Smooth muscle cell (in vitro differentiated cells): ENCODE measurements around the gene TMEM231. TPM values are rescaled to one million over a fixed set of nuclear protein-coding genes. Genes with fewer than 3 reads are reported as not detected.
"Not testable (repeated sequence)": the region's sequence is repeated elsewhere in the genome, so short reads cannot be mapped to it uniquely, and the experiment has no call there.

Experiments
- DNase-seq: peaks from one replicate; lab custom pipeline; 2025; ENCODE audit not compliant: unreplicated experiment; lab: John Stamatoyannopoulos, UW
- H2AFZ ChIP-seq: fragments of 200-600 bp; sonication (generic); 2 replicates; pipeline ENCODE4 v1.6.0; 2016; ENCODE audit warnings: antibody characterized with exemption, low read depth, mild to moderate bottlenecking
- H3F3A ChIP-seq: fragments of 200-600 bp; sonication (generic); 2 replicates; pipeline ENCODE4 v1.6.0; 2017; ENCODE audit warnings: antibody characterized with exemption, low read depth
- H3K27ac ChIP-seq: fragments of 200-600 bp; sonication (generic); 2 replicates; pipeline ENCODE4 v1.5.1; 2016; ENCODE audit warnings: low read depth, mild to moderate bottlenecking
- H3K27me3 ChIP-seq: fragments of 200-600 bp; sonication (generic); 2 replicates; pipeline ENCODE4 v1.6.1; 2016; ENCODE audit warnings: low read depth, mild to moderate bottlenecking
- H3K36me3 ChIP-seq: fragments of 200-600 bp; sonication (generic); 2 replicates; pipeline ENCODE4 v1.5.1; 2016; ENCODE audit warnings: low read depth
- H3K4me1 ChIP-seq: fragments of 200-600 bp; sonication (generic); 2 replicates; pipeline ENCODE4 v1.5.1; 2016; ENCODE audit warnings: low read depth
- H3K4me2 ChIP-seq: fragments of 200-600 bp; sonication (generic); 2 replicates; pipeline ENCODE4 v1.6.0; 2016; ENCODE audit warnings: mild to moderate bottlenecking
- H3K4me3 ChIP-seq: fragments of 200-600 bp; sonication (generic); 2 replicates; pipeline ENCODE4 v1.5.1; 2016; ENCODE audit warnings: mild to moderate bottlenecking
- H3K79me2 ChIP-seq: fragments of 200-600 bp; sonication (generic); 2 replicates; pipeline ENCODE4 v1.6.0; 2016; ENCODE audit warnings: low read depth, mild to moderate bottlenecking
- H3K9ac ChIP-seq: fragments of 200-600 bp; sonication (generic); 2 replicates; pipeline ENCODE4 v1.6.0; 2016; ENCODE audit warnings: low read depth
- H3K9me3 ChIP-seq: fragments of 200-600 bp; sonication (generic); replicated peaks from 2 replicates; pipeline ENCODE4 v1.5.1; 2016; ENCODE audit warnings: low read depth
- H4K20me1 ChIP-seq: fragments of 200-600 bp; sonication (generic); 2 replicates; pipeline ENCODE4 v1.6.0; 2016; ENCODE audit warnings: low read depth
- WGBS: methylation state at CpG from one replicate; pipeline ENCODE4 v1.1.7; 2016; ENCODE audit warnings: low lambda C conversion rate; 5-methylcytosine and 5-hydroxymethylcytosine counted together
- polyA plus RNA-seq: library from polyadenylated mRNA; unstranded; fragments of >200 nt; fragmentation: Nextera tagmentation; extraction: Ambion mirVana; gene quantifications from 2 replicates; pipeline ENCODE4 v1.2.1, GENCODE V29; 2016
- total RNA-seq: library from RNA; depleted of rRNA; stranded (reverse); fragments of >200 nt; gene quantifications from 2 replicates; pipeline ENCODE4 v1.2.3, GENCODE V29; 2014
- TF ChIP-seq, protein P1 (sequence below): fragments of 200-600 bp; sonication (generic); IDR thresholded peaks from 2 replicates; pipeline ENCODE4 v1.5.1; 2017; ENCODE audit warnings: borderline replicate concordance, mild to moderate bottlenecking, antibody characterized with exemption; ENCODE audit not compliant: insufficient read depth, poor library complexity, severe bottlenecking

The TMEM231 gene
- total and polyA plus RNA-seq, 2 experiments from 2014 or later, result 11.8 to 17.0 TPM

DNA sequence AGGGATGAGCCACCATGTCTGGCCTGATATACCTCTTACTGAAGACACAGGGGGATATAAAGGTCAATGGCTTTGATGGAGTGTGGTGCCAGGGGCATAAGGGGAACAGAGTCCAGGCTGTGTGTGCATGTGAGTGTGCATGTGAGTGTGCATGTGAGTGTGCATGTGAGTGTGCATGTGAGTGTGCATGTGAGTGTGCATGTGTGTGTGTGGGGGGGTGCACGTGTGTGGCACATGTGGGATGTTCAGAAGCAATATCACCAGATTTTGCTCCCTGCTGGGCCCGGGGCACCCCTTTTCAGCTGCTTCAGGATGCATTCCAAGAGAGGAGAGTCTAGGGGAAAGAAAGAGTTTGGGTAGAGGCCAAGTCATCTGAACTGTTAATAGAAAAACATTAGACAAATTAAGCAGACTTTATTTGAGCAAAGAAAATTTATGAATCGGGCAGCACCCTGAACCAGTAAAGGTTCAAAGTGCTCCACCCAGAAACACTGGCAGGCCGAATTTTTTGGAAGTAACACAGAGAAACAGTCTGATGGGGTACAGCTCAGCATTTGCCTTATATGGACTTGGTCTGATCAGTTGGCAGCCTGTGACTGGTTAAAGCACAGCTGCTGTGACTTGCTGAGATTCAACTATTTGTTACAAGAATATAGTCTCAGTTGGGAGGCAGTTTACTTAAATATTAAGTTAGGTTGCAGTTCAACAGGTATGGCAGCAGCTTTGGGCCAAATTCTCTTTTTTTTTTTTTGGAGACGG, 29.8 kb downstream of the TMEM231 start:
- no peak for DNase-seq
- H3K9me3 ChIP-seq, result no peaks in the 10 kb centered on the region
- no peaks in the 10 kb centered on the region for H3F3A ChIP-seq

DNA sequence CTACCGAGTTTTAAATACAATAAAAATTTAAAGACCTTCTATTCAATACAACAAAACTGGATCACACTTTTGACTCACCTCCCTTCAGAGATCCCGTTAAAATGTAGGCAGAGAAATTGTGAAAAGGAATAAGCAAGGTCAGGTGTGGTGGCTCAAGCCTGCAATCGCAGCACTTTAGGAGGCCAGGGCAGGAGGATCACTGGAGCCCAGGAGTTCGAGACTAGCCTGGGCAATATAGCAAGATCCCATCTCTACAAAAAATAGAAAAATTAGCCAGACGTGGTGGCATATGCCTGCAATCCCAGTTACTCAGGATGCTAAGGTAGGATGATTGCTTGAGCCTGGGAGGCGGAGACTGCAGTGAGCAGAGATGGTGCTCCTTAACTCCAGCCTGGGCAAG, 36.9 kb downstream of the TMEM231 start:
- Histone ChIP-seq H2AFZ (no peak overlapping the region), H3K9ac (no peak overlapping the region), H4K20me1 (no peaks in the 10 kb centered on the region), H3K79me2 (no peaks in the 10 kb centered on the region), H3F3A (no peaks in the 10 kb centered on the region), H3K27ac (no peak overlapping the region), H3K36me3 (no peaks in the 10 kb centered on the region), H3K9me3 (no peaks in the 10 kb centered on the region), H3K27me3 (no peaks in the 10 kb centered on the region), H3K4me3 (no peak overlapping the region), H3K4me2 (no peak overlapping the region), H3K4me1 (no peaks in the 10 kb centered on the region)
- TF ChIP-seq, protein P1, sequence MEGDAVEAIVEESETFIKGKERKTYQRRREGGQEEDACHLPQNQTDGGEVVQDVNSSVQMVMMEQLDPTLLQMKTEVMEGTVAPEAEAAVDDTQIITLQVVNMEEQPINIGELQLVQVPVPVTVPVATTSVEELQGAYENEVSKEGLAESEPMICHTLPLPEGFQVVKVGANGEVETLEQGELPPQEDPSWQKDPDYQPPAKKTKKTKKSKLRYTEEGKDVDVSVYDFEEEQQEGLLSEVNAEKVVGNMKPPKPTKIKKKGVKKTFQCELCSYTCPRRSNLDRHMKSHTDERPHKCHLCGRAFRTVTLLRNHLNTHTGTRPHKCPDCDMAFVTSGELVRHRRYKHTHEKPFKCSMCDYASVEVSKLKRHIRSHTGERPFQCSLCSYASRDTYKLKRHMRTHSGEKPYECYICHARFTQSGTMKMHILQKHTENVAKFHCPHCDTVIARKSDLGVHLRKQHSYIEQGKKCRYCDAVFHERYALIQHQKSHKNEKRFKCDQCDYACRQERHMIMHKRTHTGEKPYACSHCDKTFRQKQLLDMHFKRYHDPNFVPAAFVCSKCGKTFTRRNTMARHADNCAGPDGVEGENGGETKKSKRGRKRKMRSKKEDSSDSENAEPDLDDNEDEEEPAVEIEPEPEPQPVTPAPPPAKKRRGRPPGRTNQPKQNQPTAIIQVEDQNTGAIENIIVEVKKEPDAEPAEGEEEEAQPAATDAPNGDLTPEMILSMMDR, result no peak
- no peak for DNase-seq
- 93% methylated on average over 6 of the region's 6 CpGs for WGBS

More for the DNA sequence above, 29.8 kb downstream of the TMEM231 start:
- H3K27me3 ChIP-seq, result no peaks in the 10 kb centered on the region
- no peaks in the 10 kb centered on the region for H3K36me3 ChIP-seq
- H2AFZ ChIP-seq, result no peak overlapping the region
- H3K4me2 ChIP-seq, result no peak overlapping the region
- no peaks in the 10 kb centered on the region for H3K4me1 ChIP-seq
- no peak overlapping the region for H3K4me3 ChIP-seq
- no peaks in the 10 kb centered on the region for H3K79me2 ChIP-seq
- H3K9ac ChIP-seq, result no peak overlapping the region
- no peaks in the 10 kb centered on the region for H4K20me1 ChIP-seq
- TF ChIP-seq, protein P1, result no peak
- WGBS, result 92% methylated on average over 5 of the region's 5 CpGs
- H3K27ac ChIP-seq, result no peak overlapping the region

DNA sequence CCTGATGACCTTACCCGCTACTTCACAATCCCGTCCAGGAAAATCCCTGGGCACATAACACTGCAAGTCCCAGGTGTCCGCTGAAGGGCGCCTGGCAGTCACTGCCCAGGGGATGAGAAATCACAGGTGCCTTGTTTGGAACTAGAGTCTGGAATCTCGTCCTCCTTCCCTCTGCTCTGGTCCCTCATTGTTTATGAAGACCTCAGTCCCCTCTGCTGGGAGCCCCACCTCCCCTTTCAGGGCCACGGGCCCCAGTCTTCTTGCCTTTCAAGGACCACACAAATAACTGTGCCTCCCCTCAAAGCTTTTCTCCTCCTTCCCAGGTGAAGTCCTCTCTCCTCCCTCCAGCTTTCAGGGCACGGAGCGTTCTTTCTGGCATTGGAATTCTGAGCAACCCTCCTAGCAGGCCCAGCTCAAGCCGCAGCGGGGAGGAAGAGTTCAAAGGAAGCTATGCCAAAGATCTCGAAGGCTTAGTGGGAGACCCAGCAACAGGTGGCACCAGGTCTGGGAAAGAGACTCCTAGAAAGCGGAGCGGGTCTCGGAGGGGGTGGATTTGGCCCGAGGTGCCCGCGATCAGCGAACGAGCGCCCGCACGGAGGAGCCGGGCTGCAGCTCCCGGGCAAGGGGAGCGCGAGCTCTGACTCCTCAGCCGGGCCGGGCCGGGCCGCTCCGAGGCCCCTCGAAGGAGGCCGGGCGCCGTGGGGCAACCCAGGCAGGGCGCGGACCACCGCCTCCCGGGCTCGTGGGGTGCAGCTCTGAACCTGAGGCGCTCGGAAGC, 39.7 kb downstream of the TMEM231 start:
- Histone ChIP-seq H2AFZ (peak overlapping the region; percentile 91), H3K4me3 (peak overlapping the region; percentile 85), H3K27ac (peak overlapping the region; percentile 55), H3K9ac (peak overlapping the region; percentile 89), H3K4me2 (peak overlapping the region; percentile 97)
- H3K9me3 ChIP-seq, H4K20me1 ChIP-seq, H3F3A ChIP-seq, H3K36me3 ChIP-seq, H3K4me1 ChIP-seq, H3K27me3 ChIP-seq, DNase-seq, H3K79me2 ChIP-seq: not testable (repeated sequence)
- 11% methylated on average over 35 of the region's 42 CpGs for whole genome bisulfite sequencing

DNA sequence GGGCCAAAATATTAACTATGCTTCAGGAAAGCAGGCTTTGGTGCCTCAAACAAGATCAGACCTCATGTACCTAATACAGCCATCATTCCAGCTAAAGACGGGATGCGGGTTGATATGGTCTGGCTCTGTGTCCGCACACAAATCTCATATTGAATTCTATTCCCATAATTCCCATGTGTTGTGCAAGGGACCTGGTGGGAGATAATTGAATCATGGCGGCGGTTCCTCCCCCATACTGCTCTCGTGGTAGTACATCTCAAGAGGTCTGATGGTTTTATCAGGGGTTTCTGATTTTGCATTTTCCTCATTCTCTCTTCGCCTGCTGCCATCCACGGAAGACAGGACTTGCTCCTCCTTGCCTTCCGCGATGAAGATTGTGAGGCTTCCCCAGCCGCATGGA, 41.8 kb downstream of the TMEM231 start:
- H3K27me3 ChIP-seq, result no peaks in the 10 kb centered on the region
- H3K4me1 ChIP-seq, result no peaks in the 10 kb centered on the region
- no peaks in the 10 kb centered on the region for H3K79me2 ChIP-seq
- TF ChIP-seq, protein P1, result no peak
- H3K27ac ChIP-seq, result no peak overlapping the region
- no peak overlapping the region for H2AFZ ChIP-seq
- H4K20me1 ChIP-seq, result no peaks in the 10 kb centered on the region
- H3F3A ChIP-seq, result no peaks in the 10 kb centered on the region
- 97% methylated on average over 11 of the region's 11 CpGs for WGBS
- no peak for DNase-seq
- no peaks in the 10 kb centered on the region for H3K36me3 ChIP-seq
- no peak overlapping the region for H3K4me2 ChIP-seq
- no peak overlapping the region for H3K9ac ChIP-seq
- no peak overlapping the region for H3K4me3 ChIP-seq
- H3K9me3 ChIP-seq, result no peaks in the 10 kb centered on the region
